Measurements from ENCODE around the gene CHEK2. TPM values are rescaled to one million over a fixed set of nuclear protein-coding genes. Genes with fewer than 3 reads are reported as not detected.
A peak's percentile ranks its signal among the peaks of the same experiment; 100 is the strongest.
"Not testable (repeated sequence)": the region's sequence is repeated elsewhere in the genome, so short reads cannot be mapped to it uniquely, and the experiment has no call there.

Gene CHEK2
- total and polyA plus RNA-seq, 2 experiments from 2014 or later = 12.2 to 21.8 TPM

GRCh38 chr22:28710576-28711191, 30.9 kb downstream of the CHEK2 start:
- Histone ChIP-seq H3K4me3 (peak overlapping the region; percentile 59), H3K9me3 (ENCODE audit: low read depth) (no peaks in the 10 kb centered on the region), H3K4me2 (ENCODE audit: unreplicated experiment) (peak overlapping the region; percentile 84), H4K20me1 (ENCODE audit: insufficient read depth) (no peaks in the 10 kb centered on the region), H3K9me2 (ENCODE audit: insufficient read depth) (0 out of 2 replicates have a peak, but pooled peaks cover 3% of the 10 kb centered on the region), H3K27me3 (replicated peaks; ENCODE audit: insufficient read depth) (no peaks in the 10 kb centered on the region), H2AFZ (peak overlapping the region; percentile 68), H3K4me1 (ENCODE audit: insufficient read depth) (peaks cover 39% of the 10 kb centered on the region), H3K9ac (peak overlapping the region; percentile 69), H3K79me2 (ENCODE audit: insufficient read depth) (no peaks in the 10 kb centered on the region), H3F3A (ENCODE audit: insufficient read depth) (peaks cover 54% of the 10 kb centered on the region), H3K36me3 (ENCODE audit: low read depth) (0 out of 2 replicates have a peak, but pooled peaks cover 3% of the 10 kb centered on the region), H3K27ac (peak overlapping the region; percentile 87)
- in situ Hi-C loops (cut with MboI) = no loop called here
- TF ChIP-seq EZH2phosphoT487 (IDR thresholded peaks at IDR 0.05; ENCODE audit: insufficient read depth, low read depth) = no peak
- 1 to 5% methylated on average over 3 of the region's 3 CpGs for WGBS, 2 experiments (ENCODE audit: low coverage in 1 of 2, low lambda C conversion rate in 2 of 2, missing lambda C conversion rate in 2 of 2)
- DNase-seq = peak; percentile 85

GRCh38 chr22:28710107-28710506, 31.5 kb downstream of the CHEK2 start:
- in situ Hi-C loops (cut with MboI) = no loop called here
- peak; percentile 40 for DNase-seq
- Histone ChIP-seq H3K9me2 (ENCODE audit: insufficient read depth) (0 out of 2 replicates have a peak, but pooled peaks cover 3% of the 10 kb centered on the region), H3K27ac (peak overlapping the region; percentile 87), H3K4me3 (peak overlapping the region; percentile 59), H3K4me1 (ENCODE audit: insufficient read depth) (peaks cover 39% of the 10 kb centered on the region), H3K9ac (peak overlapping the region; percentile 69; the same call in 1 of the 2 replicates), H2AFZ (no peak overlapping the region), H3K36me3 (ENCODE audit: low read depth) (0 out of 2 replicates have a peak, but pooled peaks cover 3% of the 10 kb centered on the region), H3K27me3 (replicated peaks; ENCODE audit: insufficient read depth) (no peaks in the 10 kb centered on the region), H3K4me2 (ENCODE audit: unreplicated experiment) (peak overlapping the region; percentile 84), H4K20me1 (ENCODE audit: insufficient read depth) (no peaks in the 10 kb centered on the region), H3K9me3 (ENCODE audit: low read depth) (no peaks in the 10 kb centered on the region), H3F3A (ENCODE audit: insufficient read depth) (peaks cover 54% of the 10 kb centered on the region), H3K79me2 (ENCODE audit: insufficient read depth) (no peaks in the 10 kb centered on the region)
- TF ChIP-seq EZH2phosphoT487 (IDR thresholded peaks at IDR 0.05; ENCODE audit: insufficient read depth, low read depth) = no peak
- no peak for TF ChIP-seq EZH2 (IDR thresholded peaks at IDR 0.05; ENCODE audit: insufficient read depth, poor library complexity, severe bottlenecking)

GRCh38 chr22:28706845-28707244, 34.8 kb downstream of the CHEK2 start:
- Histone ChIP-seq H3K36me3 (ENCODE audit: low read depth) (0 out of 2 replicates have a peak, but pooled peaks cover 3% of the 10 kb centered on the region), H3K9ac (no peak overlapping the region), H3K4me2 (ENCODE audit: unreplicated experiment) (no peak overlapping the region), H3F3A (ENCODE audit: insufficient read depth) (peaks cover 30% of the 10 kb centered on the region), H3K4me1 (ENCODE audit: insufficient read depth) (peaks cover 28% of the 10 kb centered on the region), H3K9me3 (ENCODE audit: low read depth) (no peaks in the 10 kb centered on the region), H3K4me3 (no peak overlapping the region), H3K79me2 (ENCODE audit: insufficient read depth) (no peaks in the 10 kb centered on the region), H3K9me2 (ENCODE audit: insufficient read depth) (no peaks in the 10 kb centered on the region), H4K20me1 (ENCODE audit: insufficient read depth) (no peaks in the 10 kb centered on the region), H2AFZ (no peak overlapping the region), H3K27ac (no peak overlapping the region), H3K27me3 (replicated peaks; ENCODE audit: insufficient read depth) (no peaks in the 10 kb centered on the region)
- TF ChIP-seq EZH2phosphoT487 (IDR thresholded peaks at IDR 0.05; ENCODE audit: insufficient read depth, low read depth) (no peak), EZH2 (IDR thresholded peaks at IDR 0.05; ENCODE audit: insufficient read depth, poor library complexity, severe bottlenecking) (no peak)
- in situ Hi-C loops (cut with MboI) = no loop called here
- no peak for DNase-seq
- 94 to 96% methylated on average over 6 of the region's 6 CpGs for WGBS, 2 experiments (ENCODE audit: low coverage in 1 of 2, low lambda C conversion rate in 2 of 2, missing lambda C conversion rate in 2 of 2)

GRCh38 chr22:28703436-28703835, 38.2 kb downstream of the CHEK2 start:
- no peaks in the 10 kb centered on the region for H3K4me1 ChIP-seq (ENCODE audit: insufficient read depth)
- H3K79me2 ChIP-seq (ENCODE audit: insufficient read depth) = no peaks in the 10 kb centered on the region
- no peaks in the 10 kb centered on the region for H3K36me3 ChIP-seq (ENCODE audit: low read depth)
- no peaks in the 10 kb centered on the region for H4K20me1 ChIP-seq (ENCODE audit: insufficient read depth)
- H3K9me2 ChIP-seq (ENCODE audit: insufficient read depth) = no peaks in the 10 kb centered on the region
- no peak overlapping the region for H3K27ac ChIP-seq
- no peaks in the 10 kb centered on the region for H3F3A ChIP-seq (ENCODE audit: insufficient read depth)
- H2AFZ ChIP-seq = no peak overlapping the region
- no peaks in the 10 kb centered on the region for H3K27me3 ChIP-seq (replicated peaks; ENCODE audit: insufficient read depth)
- TF ChIP-seq EZH2 (IDR thresholded peaks at IDR 0.05; ENCODE audit: insufficient read depth, poor library complexity, severe bottlenecking) = no peak
- TF ChIP-seq EZH2phosphoT487 (IDR thresholded peaks at IDR 0.05; ENCODE audit: insufficient read depth, low read depth) = no peak
- no peak overlapping the region for H3K4me2 ChIP-seq (ENCODE audit: unreplicated experiment)
- H3K4me3 ChIP-seq = no peak overlapping the region
- in situ Hi-C loops (cut with MboI) = no loop called here
- DNase-seq = no peak
- H3K9ac ChIP-seq = no peak overlapping the region
- H3K9me3 ChIP-seq (ENCODE audit: low read depth) = no peaks in the 10 kb centered on the region

GRCh38 chr22:28702891-28703290, 38.7 kb downstream of the CHEK2 start:
- H4K20me1 ChIP-seq (ENCODE audit: insufficient read depth) = no peaks in the 10 kb centered on the region
- DNase-seq = no peak
- 84 to 91% methylated on average over 2 of the region's 2 CpGs for WGBS, 2 experiments (ENCODE audit: low coverage in 1 of 2, low lambda C conversion rate in 2 of 2, missing lambda C conversion rate in 2 of 2)
- H3K79me2 ChIP-seq (ENCODE audit: insufficient read depth) = no peaks in the 10 kb centered on the region
- no peaks in the 10 kb centered on the region for H3K27me3 ChIP-seq (replicated peaks; ENCODE audit: insufficient read depth)
- no peaks in the 10 kb centered on the region for H3K4me1 ChIP-seq (ENCODE audit: insufficient read depth)
- H2AFZ ChIP-seq = no peak overlapping the region
- H3K36me3 ChIP-seq (ENCODE audit: low read depth) = no peaks in the 10 kb centered on the region
- in situ Hi-C loops (cut with MboI) = no loop called here
- H3K9ac ChIP-seq = no peak overlapping the region
- no peak overlapping the region for H3K4me3 ChIP-seq
- H3K4me2 ChIP-seq (ENCODE audit: unreplicated experiment) = no peak overlapping the region
- no peak for TF ChIP-seq EZH2phosphoT487 (IDR thresholded peaks at IDR 0.05; ENCODE audit: insufficient read depth, low read depth)
- no peak for TF ChIP-seq EZH2 (IDR thresholded peaks at IDR 0.05; ENCODE audit: insufficient read depth, poor library complexity, severe bottlenecking)
- H3K27ac ChIP-seq = no peak overlapping the region
- H3K9me2 ChIP-seq (ENCODE audit: insufficient read depth) = no peaks in the 10 kb centered on the region
- H3F3A ChIP-seq (ENCODE audit: insufficient read depth) = no peaks in the 10 kb centered on the region
- no peaks in the 10 kb centered on the region for H3K9me3 ChIP-seq (ENCODE audit: low read depth)

- H2AFZ ChIP-seq; H3K9me2 ChIP-seq (ENCODE audit: insufficient read depth); H3K4me1 ChIP-seq (ENCODE audit: insufficient read depth); H3K27ac ChIP-seq; H3K27me3 ChIP-seq (replicated peaks; ENCODE audit: insufficient read depth); in situ Hi-C loops (cut with MboI); H3K4me3 ChIP-seq; H3K9ac ChIP-seq; DNase-seq; H4K20me1 ChIP-seq (ENCODE audit: insufficient read depth); H3K4me2 ChIP-seq (ENCODE audit: unreplicated experiment); H3K9me3 ChIP-seq (ENCODE audit: low read depth); H3K79me2 ChIP-seq (ENCODE audit: insufficient read depth); H3F3A ChIP-seq (ENCODE audit: insufficient read depth): not testable (repeated sequence)
- whole genome bisulfite sequencing, 2 experiments (ENCODE audit: low coverage in 1 of 2, low lambda C conversion rate in 2 of 2, missing lambda C conversion rate in 2 of 2) = 95 to 96% methylated on average over 6 of the region's 6 CpGs
- peaks cover 13% of the 10 kb centered on the region; the same call in 1 of the 2 replicates for H3K36me3 ChIP-seq (ENCODE audit: low read depth)
Observed at GRCh38 chr22:28693041-28693760, 48.4 kb downstream of the CHEK2 start.

All from GM23248 (cell line).